GM21390 (cell line): ENCODE results near the gene SMARCC1.

Source experiments
- ATAC-seq: cut with Tn5 transposase; IDR thresholded peaks from one replicate; pipeline ENCODE4 v1.9.1; 2021; ENCODE audit not compliant: unreplicated experiment

Gene SMARCC1

DNA sequence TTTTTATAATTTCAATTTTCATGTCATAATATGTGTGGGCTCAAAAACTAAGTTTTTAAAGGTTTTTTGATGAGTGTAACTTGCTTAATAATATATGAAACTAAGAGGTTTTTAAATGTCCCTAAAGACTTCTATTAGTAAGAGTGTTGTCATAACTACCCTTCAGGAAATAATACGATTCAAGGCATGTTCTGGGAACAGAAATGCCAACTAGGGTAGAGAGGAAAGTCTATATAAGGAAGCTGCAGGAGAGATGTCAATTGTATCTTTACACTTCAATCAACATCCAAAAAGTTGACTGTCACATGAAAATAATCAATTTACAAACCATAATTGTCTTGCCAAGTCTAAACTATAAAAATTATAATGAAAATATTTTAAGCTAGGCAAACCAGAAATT is 76.3 kb downstream of the SMARCC1 start:
- ATAC-seq, result no peak

DNA sequence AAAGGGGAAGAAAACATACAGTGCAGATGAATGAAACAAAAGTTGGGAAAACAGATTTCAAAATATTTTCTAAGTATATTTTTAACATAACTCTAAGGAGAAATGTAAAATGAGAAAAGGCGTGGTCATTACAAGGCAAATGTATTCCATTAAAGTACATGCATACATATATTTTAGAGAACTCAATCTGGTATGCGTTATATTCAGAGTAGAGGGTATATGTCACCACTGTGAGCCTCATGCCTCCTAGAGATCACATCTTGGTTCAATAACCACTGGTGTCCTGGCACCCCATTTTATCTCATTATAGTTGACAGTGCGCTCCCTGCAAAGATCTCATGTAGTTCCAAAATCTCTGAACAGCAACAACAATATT is 77.5 kb downstream of the SMARCC1 start:
- no peak for ATAC-seq

DNA sequence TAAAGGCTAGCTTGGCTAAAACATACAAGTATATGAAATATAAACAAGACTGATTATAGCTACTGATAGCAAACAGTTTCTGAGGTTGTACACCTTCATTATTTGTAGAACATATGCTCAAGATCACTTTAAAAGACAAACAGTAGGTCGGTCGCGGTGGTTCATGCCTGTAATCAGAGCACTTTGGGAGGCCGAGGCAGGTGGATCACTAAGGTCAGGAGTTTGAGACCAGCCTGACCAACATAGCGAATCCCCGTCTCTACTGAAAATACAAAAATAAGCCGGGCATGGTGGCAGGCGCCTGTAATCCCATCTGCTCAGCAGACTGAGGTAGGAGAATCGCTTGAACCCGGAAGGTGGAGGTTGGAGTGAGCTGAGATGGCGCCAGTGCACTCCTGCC is 80.3 kb downstream of the SMARCC1 start:
- ATAC-seq, result no peak

DNA sequence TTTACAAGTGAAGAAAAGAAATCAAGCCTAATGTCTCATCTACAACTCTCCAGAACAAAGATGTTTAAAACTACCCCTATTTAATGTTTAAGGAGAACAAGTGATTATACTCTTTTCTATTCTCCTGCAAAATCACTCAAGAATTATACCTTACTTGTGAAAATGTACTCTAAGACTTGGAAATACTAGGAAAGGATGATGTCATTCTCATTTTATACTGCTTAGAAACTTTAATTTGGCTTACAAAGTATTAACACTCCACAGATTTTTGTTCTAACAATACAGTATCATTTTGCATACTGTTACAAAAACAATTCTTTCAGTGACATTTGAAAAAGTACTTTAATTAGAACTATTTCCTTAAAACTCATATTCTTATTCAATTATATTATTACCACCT is 89.5 kb downstream of the SMARCC1 start:
- no peak for ATAC-seq

DNA sequence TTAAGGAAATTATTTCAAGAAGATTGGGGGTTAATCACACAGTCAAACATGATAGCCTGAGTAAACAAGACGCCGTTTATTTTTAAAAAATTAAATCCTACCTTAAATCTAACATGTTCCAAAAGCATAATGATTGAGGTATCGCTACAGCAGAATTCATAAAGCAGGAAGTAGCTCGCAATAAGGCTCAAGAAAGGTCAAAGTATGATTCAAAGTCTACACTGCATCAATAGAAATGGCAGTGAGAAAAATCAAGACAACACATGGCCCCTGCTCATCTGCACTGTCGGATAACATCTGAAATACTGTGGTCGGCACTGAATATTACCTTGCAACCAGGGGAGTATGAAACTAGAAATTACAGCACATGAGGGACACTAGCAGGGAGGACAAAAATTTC is 93.2 kb downstream of the SMARCC1 start:
- ATAC-seq, result no peak

DNA sequence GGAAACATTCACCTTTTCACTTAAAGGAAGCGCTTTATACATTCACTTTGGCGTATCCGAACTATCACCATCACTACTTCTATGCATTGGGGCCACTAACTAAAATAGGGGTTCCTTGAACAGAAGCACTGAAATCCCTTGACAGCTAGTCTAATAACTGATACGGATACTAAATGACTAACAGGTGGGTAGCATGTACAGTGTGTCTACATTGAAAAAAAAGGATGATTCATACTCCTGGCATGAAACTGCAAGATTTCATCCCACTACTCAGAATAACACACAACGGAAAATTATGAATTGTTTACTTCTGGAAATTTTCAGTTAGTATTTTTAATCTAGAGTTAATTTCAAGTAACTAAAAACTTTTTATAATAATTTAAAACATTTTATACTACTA is 96.7 kb downstream of the SMARCC1 start:
- no peak for ATAC-seq

DNA sequence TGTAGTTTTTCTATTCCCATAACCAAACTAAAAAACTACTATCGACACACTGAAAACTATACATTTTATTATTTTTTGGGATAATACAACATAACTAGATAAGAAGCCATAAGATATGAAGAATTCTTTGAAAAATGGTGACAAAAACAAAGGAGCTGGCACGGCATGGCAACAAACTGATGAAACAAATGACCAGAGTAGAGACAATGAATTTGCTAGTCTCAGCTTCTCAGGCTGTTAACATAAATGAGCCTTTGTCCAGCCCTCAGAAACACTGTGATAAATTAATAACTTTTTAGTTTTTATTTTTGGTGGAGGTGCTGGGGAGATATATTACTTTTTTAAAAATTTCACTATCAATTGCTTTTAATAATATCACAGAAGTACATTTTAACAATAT is 100.7 kb downstream of the SMARCC1 start:
- no peak for ATAC-seq

DNA sequence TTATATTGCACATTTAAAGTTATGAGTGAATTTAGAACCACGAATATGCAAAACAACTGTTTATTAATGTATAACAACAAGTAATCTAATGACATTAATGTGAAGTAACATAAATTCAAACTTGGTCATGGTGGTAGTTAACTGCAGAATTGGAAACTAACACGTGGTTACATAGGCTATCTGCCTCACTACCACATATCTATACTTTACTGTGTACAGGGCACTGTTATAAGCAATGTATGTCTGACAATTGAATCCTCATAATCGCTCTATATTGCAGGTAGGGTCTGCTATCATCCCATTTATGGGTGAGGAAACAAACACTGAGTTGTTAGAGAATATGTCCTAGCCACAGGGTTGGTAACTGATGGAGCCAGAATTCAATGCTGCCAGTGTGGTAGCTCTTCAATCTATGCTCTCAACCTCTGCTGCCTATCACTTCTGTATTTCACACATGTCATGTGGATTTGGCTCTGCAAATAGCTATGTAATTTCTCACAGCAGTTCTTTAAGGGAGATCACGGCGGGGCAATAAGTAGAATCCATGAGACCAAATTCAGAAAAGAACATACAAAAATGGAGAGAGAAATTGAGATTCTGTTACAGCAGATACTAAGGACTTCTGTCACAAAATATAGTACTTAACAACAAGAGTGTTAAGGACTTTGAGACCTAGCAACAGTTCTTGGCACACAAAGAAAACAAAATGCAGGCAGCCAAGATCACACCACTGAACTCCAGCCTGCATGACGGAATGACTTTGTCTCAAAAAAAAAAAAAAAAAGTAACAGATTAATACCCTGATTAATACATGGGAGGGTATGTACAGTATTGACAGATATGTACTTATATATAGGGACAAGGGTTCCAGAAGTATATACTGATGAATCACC is 103.0 kb downstream of the SMARCC1 start:
- ATAC-seq, result no peak

DNA sequence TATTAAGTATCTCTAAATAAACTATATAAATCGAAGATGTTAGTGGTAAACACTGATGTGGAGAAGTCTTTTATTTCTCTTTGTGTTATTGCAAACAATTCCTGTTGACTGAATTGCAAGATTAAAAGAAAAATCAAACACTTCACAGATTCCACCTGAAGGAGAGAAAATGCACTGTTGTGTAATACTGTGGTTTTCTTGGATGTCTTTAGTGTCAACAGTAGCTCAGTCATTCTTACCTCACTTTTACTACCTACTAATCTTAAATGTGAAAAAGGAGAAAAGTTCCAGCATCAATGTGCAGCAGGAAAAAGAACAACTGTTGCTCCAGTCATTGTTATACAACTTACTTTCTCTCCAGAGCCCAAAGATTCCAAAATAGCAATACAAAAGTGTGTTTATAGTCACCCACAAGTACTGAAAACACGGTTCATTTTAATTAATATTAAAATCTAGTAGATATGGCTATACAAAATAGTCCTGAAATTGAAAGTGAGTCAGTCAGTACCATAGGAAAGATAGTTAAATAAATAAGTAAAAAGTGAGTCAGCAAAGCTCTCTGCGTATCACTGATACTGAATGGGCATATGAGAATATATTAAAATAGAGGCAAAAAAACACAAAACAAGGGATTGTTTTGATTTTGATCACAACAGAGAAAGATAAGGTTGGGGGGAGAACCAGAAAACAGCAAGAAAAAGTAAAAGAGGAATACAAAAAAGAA is 112.5 kb downstream of the SMARCC1 start:
- no peak for ATAC-seq

DNA sequence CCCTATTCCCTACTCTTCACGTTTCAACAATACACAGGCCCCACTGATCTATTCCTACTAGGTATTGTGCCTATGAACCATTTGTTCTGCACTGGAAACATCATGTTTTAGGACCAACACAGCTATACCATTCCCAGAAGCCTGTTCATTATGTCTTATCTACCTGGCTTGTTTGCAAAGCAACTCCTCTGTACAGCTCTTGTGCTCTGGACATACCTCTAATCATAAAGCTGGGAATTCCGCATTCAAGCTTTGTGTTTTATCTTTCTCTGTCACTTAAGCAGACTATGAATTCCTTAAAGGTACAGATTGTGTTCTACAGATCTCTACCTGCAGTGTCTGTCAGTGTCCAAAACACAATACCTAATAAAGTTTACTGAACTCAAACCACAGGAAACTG is 115.6 kb downstream of the SMARCC1 start:
- no peak for ATAC-seq

DNA sequence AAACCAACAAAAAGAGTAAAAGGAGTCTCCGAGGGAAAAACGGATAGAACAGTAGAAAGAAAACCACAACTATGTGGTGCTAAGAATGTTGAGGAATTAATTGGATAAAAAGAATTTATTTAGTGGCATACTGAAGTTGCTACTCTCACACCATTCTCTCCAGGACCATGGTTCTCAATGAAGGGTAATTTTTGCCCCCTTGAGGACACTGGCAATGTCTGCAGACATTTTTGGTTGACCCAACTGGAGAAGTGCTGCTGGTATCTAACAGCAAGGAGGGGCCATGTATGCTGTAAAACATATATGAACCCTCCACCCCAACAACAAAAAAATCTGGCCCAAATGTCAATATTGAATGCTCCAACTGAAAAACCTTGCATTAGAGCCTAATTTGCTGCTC is 117.2 kb downstream of the SMARCC1 start:
- ATAC-seq, result no peak

DNA sequence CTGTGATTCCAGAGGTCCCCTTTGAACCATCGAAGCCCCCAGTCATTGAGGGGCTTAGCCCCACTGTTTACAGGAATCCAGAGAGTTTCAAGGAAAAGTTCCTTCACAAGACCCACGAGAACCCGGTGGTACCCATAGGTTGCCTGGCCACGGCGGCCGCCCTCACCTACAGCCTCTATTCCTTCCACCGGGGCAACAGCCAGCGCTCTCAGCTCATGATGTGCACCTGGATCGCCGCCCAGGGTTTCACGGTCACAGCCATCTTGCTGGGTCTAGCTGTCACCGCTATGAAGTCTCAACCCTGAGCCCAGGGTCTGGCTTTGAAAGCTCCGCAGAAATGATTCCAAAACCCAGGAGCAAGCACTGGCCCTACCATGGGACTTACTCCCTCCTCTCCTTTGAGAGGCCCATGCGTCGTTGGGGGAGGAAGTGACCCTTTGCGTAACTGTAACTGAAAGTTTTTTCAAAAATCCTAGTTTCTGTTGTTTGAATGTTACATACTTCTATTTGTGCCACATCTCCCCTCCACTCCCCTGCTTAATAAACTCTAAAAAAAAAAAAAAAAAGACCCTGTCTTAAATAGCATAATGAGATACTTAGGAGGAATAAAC is 118.0 kb downstream of the SMARCC1 start:
- ATAC-seq, result no peak

DNA sequence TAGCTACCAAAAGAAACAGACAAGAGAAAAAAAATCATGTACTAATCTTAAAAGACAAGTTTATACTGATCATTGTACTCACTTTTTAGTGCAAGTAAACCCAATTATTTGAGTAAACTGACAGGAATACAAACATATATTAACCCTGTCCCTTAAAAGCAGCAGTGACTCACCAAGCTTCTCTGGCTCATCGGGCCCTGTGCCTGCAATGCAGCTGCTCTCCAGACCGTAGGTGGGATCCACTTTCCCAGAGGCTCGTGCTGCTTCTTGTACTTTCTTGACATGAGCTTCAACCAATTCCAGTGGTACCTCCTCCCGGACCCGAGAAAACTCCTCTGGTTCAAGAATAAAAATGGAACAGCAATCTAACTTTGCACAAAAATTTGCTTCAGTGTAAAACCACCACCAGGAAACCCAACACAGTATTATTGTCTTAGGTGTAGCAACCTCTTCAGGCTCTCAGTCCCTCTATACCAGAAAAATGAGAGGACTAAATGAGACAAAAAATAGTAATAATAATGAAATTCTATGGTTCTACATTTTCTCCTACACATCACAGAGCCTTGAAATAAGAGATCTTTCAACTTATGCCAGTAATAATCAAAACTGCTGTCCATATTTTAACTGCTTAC is 120.5 kb downstream of the SMARCC1 start:
- no peak for ATAC-seq

DNA sequence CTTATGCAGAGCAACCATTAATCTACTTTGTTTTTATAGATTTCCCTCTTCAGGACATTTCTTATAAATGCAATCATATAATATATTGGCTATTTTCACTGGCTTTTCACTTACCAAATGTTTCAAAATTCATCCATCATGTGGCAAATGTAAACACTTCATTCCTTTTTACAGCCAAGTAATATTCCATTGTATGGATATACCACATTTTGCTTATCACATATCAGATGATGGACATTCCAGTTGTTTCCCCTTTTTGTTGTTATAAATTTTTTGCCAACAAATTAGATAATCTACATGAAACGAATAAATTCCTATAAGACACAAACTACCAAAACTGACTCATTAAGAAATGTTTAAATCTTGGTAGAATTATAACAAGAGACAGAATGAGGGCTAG is 123.2 kb downstream of the SMARCC1 start:
- no peak for ATAC-seq

DNA sequence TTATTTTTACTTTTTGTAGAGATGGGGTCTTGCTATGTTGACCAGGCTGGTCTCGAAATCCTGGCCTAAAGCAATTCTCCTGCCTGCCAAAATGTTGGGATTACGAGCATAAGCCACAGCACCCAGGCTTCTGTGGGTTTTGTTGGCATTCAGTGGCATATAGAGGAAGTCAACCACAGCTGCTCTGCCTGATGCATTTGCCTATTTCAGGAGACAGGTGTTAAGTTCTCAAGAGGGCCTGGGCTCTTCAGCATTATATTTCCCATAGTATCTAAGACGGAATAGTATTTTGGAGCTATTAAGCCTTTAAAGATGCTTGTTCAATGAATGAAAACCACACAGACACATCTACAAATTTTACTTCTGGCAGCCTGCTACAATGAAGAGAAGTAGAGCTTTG is 129.6 kb downstream of the SMARCC1 start:
- ATAC-seq, result no peak

DNA sequence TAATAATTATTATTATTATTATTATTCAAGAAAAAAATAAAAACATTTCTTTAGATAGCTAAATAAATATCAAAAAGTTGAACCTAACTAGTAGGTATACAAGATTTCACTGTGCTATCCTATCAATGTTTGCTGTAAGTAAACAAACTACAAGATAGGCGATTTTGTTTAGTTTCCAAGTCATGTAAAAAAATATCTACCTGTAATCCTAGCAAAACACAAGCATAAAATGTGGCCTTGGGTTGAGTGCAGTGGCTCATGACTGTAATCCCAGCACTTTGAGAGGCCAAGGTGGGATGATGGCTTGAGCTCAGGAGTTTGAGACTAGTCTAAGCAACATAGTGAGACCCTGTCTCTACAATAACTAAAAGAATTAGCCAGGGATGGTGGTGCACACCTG is 131.4 kb downstream of the SMARCC1 start:
- no peak for ATAC-seq

DNA sequence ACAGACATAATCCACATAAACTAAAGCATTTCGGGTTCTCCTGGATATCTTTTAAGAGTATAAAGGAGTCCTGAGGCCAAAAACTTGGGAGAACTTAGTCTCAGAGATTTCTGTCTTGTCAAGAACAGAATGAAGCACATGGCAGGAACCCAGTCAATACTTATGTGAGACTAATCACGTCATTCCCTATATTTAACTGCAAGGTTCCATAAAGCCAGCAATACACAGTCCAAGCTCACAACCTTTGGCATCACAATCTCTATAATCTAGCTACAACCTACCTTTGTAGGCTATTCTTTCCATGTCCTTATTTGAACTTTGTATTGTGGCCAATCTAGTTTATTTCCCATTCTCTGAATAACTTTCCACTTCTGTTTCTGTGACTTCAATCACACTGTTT is 134.1 kb downstream of the SMARCC1 start:
- ATAC-seq, result no peak

DNA sequence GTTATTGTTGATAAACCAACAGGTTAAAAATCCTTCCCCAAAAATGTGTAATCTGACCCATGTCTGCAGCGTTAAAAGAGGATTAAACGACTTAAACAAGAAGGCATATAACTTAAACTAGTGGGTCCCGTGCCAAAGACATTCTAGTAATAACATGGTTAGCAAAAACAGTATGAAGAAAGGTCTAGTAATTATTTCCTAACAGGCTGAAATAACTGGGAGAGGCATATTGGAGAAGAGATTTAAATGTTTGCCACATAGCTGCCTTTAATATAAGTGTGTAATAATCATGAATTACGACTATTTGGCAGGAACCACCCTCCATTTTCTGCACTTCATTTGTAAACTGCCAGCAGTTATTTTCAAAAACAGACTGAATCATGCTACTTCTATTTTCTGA is 135.3 kb downstream of the SMARCC1 start:
- no peak for ATAC-seq

DNA sequence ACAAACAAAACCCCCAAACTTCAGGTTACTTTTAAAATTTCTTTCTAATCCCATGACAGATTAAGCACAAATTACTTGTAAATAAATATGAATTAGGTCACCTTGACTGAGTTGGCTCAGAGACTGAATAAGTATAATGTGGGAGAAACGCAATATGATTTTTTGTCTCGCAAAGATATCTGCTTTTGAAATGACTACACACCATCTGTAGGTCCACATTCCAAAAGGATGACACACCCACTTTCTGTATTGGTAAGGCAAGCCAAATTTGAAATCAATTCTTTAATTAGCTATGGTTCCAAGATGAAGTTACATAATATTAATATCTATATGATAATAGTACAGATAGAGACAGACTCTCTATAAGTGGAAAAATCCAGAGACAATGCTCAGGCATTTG is 136.1 kb downstream of the SMARCC1 start:
- no peak for ATAC-seq

DNA sequence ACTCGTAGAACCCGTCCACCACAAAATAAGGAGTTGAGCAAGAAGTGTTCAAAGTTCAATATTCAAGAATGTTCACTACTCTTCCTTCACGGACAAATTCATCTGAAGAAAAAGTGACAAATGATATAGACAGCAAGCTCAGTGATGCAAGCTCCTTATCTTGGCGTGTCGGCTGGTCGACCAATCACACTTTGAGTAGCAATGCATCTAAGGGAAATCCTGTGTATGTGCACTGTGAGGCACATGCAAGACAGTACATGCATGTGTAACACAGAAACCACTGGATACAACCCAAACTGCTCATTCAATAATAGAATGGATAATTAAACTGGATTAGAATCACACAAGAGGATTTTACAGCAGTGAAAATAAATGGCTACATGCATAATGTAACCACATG is 138.6 kb downstream of the SMARCC1 start:
- no peak for ATAC-seq

DNA sequence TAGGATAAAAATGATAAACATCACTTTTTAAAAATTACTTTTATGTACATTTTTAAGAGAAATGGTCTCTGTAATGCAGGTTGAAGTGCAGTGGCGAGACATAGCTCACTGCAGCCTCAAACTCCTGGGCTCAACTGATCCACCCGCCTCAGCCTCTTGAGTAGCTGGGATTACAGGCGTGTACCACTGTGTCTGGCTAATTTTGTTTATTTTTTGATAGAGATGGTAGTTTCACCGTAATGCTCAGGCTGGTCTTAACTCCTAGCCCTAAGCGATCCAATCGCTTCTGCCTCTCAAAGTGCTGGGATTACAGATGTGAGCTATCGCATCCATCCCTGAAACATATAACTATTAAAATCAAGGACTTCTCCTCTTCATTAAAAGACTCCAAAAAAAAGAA is 140.0 kb downstream of the SMARCC1 start:
- no peak for ATAC-seq

DNA sequence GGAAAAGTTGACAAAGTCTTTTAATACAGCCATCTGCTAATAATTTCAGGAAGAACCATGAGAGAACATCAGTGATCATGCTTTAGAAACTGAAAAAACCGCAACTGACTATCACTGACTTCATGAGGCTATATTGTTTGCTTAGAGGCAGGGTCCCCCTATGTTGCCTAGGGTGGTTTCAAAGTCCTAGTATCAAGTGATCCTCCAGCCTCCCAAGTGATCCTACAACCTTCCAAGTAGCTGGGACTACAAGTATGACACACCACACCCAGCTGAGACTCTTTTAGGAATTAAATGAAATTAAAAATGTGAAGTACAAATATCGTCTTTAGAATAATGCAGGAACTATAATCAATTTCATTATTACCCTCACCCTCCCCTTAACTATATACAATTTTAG is 144.8 kb downstream of the SMARCC1 start:
- no peak for ATAC-seq
